Measurements from ENCODE around the gene LDLRAD1.
A peak's percentile ranks its signal among the peaks of the same experiment; 100 is the strongest.

The LDLRAD1 gene

DNA sequence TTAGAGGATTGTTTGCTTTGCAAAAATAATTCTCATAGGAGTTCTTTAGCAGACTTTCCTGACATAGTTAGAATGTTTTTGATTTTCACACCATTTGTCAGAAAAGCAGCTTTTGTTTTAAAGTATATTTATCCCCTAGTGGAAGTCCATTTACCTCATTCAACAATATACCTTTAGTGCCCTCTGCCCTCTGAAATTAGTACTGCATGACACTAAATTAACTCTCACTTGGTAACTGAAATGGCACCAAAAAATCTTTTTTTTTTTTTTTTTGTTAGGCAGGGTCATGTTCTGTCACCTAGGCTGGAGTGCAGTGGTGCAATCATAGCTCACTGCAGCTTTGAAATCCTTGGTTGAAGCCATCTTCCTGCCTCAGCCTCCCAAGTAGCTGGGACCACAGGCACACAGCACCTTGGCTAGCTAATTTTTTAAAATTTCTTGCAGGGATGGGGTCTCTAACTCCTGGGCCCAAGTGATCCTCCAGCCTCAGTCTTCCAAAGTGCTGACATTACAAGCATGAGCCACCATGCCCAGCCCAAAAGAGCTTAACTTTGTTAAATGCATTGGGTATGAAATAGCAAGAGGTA, 58.2 kb downstream of the LDLRAD1 start:
- peak; percentile 62; the same call in 2 of the 3 replicates for ATAC-seq
- TF ChIP-seq ISL1 (CRISPR knock-in tag; IDR thresholded peaks at IDR 0.05) (no peak), TCF4 (CRISPR knock-in tag; IDR thresholded peaks at IDR 0.05; ENCODE audit: borderline replicate concordance) (no peak), ZFP30 (CRISPR knock-in tag; IDR thresholded peaks at IDR 0.05) (no peak), ZNF8 (CRISPR knock-in tag; IDR thresholded peaks at IDR 0.05) (no peak), OSR1 (CRISPR knock-in tag; IDR thresholded peaks at IDR 0.05) (no peak), ESRRG (CRISPR knock-in tag; IDR thresholded peaks at IDR 0.05) (no peak), ZNF70 (CRISPR knock-in tag; IDR thresholded peaks at IDR 0.05) (no peak), GLIS3 (CRISPR knock-in tag; IDR thresholded peaks at IDR 0.05) (no peak), SNAI2 (CRISPR knock-in tag; IDR thresholded peaks at IDR 0.05) (no peak), BACH2 (CRISPR knock-in tag; IDR thresholded peaks at IDR 0.05; ENCODE audit: borderline replicate concordance) (no peak), RARB (CRISPR knock-in tag; IDR thresholded peaks at IDR 0.05) (no peak), ZC3H10 (CRISPR knock-in tag; IDR thresholded peaks at IDR 0.05) (no peak), ZNF565 (CRISPR knock-in tag; conservative IDR thresholded peaks at IDR 0.05; ENCODE audit: low read depth) (no peak), TOX (CRISPR knock-in tag; IDR thresholded peaks at IDR 0.05; ENCODE audit: borderline replicate concordance) (no peak), ARNTL (CRISPR knock-in tag; IDR thresholded peaks at IDR 0.05; ENCODE audit: borderline replicate concordance, low read depth) (no peak)
- TF ChIP-seq, protein P1, sequence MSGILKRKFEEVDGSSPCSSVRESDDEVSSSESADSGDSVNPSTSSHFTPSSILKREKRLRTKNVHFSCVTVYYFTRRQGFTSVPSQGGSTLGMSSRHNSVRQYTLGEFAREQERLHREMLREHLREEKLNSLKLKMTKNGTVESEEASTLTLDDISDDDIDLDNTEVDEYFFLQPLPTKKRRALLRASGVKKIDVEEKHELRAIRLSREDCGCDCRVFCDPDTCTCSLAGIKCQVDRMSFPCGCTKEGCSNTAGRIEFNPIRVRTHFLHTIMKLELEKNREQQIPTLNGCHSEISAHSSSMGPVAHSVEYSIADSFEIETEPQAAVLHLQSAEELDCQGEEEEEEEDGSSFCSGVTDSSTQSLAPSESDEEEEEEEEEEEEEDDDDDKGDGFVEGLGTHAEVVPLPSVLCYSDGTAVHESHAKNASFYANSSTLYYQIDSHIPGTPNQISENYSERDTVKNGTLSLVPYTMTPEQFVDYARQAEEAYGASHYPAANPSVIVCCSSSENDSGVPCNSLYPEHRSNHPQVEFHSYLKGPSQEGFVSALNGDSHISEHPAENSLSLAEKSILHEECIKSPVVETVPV (CRISPR knock-in tag; IDR thresholded peaks at IDR 0.05) = no peak
- TF ChIP-seq, protein P2, sequence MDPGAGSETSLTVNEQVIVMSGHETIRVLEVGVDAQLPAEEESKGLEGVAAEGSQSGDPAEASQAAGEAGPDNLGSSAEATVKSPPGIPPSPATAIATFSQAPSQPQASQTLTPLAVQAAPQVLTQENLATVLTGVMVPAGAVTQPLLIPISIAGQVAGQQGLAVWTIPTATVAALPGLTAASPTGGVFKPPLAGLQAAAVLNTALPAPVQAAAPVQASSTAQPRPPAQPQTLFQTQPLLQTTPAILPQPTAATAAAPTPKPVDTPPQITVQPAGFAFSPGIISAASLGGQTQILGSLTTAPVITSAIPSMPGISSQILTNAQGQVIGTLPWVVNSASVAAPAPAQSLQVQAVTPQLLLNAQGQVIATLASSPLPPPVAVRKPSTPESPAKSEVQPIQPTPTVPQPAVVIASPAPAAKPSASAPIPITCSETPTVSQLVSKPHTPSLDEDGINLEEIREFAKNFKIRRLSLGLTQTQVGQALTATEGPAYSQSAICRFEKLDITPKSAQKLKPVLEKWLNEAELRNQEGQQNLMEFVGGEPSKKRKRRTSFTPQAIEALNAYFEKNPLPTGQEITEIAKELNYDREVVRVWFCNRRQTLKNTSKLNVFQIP (CRISPR knock-in tag; IDR thresholded peaks at IDR 0.05; ENCODE audit: borderline replicate concordance, low read depth) = no peak
- TF ChIP-seq, protein P3, sequence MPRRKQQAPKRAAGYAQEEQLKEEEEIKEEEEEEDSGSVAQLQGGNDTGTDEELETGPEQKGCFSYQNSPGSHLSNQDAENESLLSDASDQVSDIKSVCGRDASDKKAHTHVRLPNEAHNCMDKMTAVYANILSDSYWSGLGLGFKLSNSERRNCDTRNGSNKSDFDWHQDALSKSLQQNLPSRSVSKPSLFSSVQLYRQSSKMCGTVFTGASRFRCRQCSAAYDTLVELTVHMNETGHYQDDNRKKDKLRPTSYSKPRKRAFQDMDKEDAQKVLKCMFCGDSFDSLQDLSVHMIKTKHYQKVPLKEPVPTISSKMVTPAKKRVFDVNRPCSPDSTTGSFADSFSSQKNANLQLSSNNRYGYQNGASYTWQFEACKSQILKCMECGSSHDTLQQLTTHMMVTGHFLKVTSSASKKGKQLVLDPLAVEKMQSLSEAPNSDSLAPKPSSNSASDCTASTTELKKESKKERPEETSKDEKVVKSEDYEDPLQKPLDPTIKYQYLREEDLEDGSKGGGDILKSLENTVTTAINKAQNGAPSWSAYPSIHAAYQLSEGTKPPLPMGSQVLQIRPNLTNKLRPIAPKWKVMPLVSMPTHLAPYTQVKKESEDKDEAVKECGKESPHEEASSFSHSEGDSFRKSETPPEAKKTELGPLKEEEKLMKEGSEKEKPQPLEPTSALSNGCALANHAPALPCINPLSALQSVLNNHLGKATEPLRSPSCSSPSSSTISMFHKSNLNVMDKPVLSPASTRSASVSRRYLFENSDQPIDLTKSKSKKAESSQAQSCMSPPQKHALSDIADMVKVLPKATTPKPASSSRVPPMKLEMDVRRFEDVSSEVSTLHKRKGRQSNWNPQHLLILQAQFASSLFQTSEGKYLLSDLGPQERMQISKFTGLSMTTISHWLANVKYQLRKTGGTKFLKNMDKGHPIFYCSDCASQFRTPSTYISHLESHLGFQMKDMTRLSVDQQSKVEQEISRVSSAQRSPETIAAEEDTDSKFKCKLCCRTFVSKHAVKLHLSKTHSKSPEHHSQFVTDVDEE (CRISPR knock-in tag; IDR thresholded peaks at IDR 0.05) = no peak
- TF ChIP-seq, protein P4, sequence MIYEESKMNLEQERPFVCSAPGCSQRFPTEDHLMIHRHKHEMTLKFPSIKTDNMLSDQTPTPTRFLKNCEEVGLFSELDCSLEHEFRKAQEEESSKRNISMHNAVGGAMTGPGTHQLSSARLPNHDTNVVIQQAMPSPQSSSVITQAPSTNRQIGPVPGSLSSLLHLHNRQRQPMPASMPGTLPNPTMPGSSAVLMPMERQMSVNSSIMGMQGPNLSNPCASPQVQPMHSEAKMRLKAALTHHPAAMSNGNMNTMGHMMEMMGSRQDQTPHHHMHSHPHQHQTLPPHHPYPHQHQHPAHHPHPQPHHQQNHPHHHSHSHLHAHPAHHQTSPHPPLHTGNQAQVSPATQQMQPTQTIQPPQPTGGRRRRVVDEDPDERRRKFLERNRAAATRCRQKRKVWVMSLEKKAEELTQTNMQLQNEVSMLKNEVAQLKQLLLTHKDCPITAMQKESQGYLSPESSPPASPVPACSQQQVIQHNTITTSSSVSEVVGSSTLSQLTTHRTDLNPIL (CRISPR knock-in tag; IDR thresholded peaks at IDR 0.05; ENCODE audit: low read depth) = no peak
- TF ChIP-seq, protein P5, sequence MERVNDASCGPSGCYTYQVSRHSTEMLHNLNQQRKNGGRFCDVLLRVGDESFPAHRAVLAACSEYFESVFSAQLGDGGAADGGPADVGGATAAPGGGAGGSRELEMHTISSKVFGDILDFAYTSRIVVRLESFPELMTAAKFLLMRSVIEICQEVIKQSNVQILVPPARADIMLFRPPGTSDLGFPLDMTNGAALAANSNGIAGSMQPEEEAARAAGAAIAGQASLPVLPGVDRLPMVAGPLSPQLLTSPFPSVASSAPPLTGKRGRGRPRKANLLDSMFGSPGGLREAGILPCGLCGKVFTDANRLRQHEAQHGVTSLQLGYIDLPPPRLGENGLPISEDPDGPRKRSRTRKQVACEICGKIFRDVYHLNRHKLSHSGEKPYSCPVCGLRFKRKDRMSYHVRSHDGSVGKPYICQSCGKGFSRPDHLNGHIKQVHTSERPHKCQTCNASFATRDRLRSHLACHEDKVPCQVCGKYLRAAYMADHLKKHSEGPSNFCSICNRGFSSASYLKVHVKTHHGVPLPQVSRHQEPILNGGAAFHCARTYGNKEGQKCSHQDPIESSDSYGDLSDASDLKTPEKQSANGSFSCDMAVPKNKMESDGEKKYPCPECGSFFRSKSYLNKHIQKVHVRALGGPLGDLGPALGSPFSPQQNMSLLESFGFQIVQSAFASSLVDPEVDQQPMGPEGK (CRISPR knock-in tag; IDR thresholded peaks at IDR 0.05; ENCODE audit: borderline replicate concordance) = no peak
